Choroid plexus epithelial cell (primary cell): ENCODE data around the gene TAF4B.
"Not testable (repeated sequence)": the region's sequence is repeated elsewhere in the genome, so short reads cannot be mapped to it uniquely, and the experiment has no call there.

Experiments
- DNase-seq: peaks from one replicate; pipeline ENCODE4 v3.0.0-alpha.2; 2010; ENCODE audit warnings: low read depth
- H3K4me3 ChIP-seq: 2 replicates; pipeline ENCODE4 v1.5.1; 2011; ENCODE audit warnings: low read depth, mild to moderate bottlenecking, control low read depth, low read length, moderate library complexity
- CTCF ChIP-seq: conservative IDR thresholded peaks from 2 replicates; pipeline ENCODE4 v1.5.1; 2011; ENCODE audit warnings: low read depth, mild to moderate bottlenecking, control low read depth, inconsistent platforms, low read length, moderate library complexity

Gene TAF4B

GRCh38 chr18:26196605-26197004 lies 29.6 kb upstream of the TAF4B start:
- no peak for TF ChIP-seq CTCF
- no peak for DNase-seq
- H3K4me3 ChIP-seq = no peak overlapping the region

- DNase-seq = not testable (repeated sequence)
Measured at GRCh38 chr18:26202001-26202400, 24.2 kb upstream of the TAF4B start.

GRCh38 chr18:26205318-26205717 lies 20.9 kb upstream of the TAF4B start:
- TF ChIP-seq CTCF = no peak
- no peak overlapping the region for H3K4me3 ChIP-seq
- DNase-seq = no peak

More at GRCh38 chr18:26202001-26202400, 24.2 kb upstream of the TAF4B start:
- H3K4me3 ChIP-seq = not testable (repeated sequence)

GRCh38 chr18:26206488-26206887 lies 19.8 kb upstream of the TAF4B start:
- no peak for TF ChIP-seq CTCF
- no peak overlapping the region for H3K4me3 ChIP-seq
- DNase-seq = no peak

GRCh38 chr18:26207937-26208336 lies 18.3 kb upstream of the TAF4B start:
- no peak for TF ChIP-seq CTCF
- H3K4me3 ChIP-seq = no peak overlapping the region
- no peak for DNase-seq

GRCh38 chr18:26208977-26209376 lies 17.3 kb upstream of the TAF4B start:
- no peak for TF ChIP-seq CTCF
- DNase-seq = no peak
- no peak overlapping the region for H3K4me3 ChIP-seq

GRCh38 chr18:26210147-26210546 lies 16.1 kb upstream of the TAF4B start:
- H3K4me3 ChIP-seq = no peak overlapping the region
- DNase-seq = no peak
- TF ChIP-seq CTCF = no peak
